ENCODE data around the gene TBX2. TPM values are rescaled to one million over a fixed set of nuclear protein-coding genes. Genes with fewer than 3 reads are reported as not detected.

Gene TBX2
- total and polyA plus RNA-seq, 10 of the 15 experiments (the other 5 are each of a cell fraction or from before 2014, with no cell fraction given), result 0.13 TPM; not detected in 9

DNA sequence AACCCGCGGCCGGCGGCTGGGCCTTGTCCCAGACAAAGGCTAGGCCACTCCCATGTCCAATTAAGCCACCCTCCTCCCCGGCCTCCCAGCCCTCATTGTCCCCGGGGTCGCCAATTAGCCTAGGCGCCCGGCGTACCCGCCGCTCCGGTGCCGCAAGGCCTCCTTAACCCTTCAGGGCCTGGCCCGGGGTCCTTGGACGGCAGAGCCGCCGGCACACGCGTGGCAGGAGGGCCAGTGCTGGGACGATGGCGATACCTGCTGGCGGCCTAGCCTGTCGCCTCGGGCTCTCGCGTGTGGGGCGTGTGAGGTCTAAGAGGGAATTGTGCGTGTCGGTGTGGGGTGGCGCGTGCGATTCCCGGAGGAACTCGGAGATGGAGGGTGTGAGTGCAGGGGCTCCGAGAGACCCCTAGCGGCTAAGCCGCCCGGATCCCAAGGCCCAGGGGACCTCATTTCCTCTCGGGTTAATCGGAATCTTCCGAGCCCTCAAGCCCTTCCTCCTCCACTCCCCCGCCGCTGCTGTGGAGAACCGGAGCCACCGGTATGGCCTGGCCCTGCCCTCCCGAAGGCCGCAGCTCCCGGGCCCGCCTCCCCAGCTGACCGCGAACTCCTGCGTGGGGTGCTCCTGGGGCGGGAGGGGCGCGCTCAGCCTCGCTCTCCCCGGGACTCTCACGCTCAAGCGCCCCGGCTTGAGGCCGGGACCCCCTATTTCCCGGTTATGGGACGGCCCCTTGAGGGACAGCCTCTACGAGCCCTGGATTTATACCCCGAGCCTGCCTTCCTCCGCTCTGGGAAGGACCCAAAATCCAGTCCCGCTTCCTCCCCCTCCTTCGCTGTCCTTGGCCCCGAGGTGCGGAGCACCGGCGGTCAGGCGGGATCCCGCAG is 11.9 kb downstream of the TBX2 start (continued):
- TF ChIP-seq, protein P1, sequence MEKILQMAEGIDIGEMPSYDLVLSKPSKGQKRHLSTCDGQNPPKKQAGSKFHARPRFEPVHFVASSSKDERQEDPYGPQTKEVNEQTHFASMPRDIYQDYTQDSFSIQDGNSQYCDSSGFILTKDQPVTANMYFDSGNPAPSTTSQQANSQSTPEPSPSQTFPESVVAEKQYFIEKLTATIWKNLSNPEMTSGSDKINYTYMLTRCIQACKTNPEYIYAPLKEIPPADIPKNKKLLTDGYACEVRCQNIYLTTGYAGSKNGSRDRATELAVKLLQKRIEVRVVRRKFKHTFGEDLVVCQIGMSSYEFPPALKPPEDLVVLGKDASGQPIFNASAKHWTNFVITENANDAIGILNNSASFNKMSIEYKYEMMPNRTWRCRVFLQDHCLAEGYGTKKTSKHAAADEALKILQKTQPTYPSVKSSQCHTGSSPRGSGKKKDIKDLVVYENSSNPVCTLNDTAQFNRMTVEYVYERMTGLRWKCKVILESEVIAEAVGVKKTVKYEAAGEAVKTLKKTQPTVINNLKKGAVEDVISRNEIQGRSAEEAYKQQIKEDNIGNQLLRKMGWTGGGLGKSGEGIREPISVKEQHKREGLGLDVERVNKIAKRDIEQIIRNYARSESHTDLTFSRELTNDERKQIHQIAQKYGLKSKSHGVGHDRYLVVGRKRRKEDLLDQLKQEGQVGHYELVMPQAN (conservative IDR thresholded peaks at IDR 0.05), result no peak
- TF ChIP-seq ZBED1 (IDR thresholded peaks at IDR 0.05; ENCODE audit: borderline replicate concordance) (no peak), ETV6 (conservative IDR thresholded peaks at IDR 0.05 in 1 of 2, IDR thresholded peaks at IDR 0.05 in 1 of 2; ENCODE audit: borderline replicate concordance in 1 of 2, low read depth in 1 of 2) (peak in 1 of 2 experiments; percentile 81; a peak in 2 of 4 replicates), ATF7 (IDR thresholded peaks at IDR 0.05; ENCODE audit: low read depth) (no peak), TCF12 (IDR thresholded peaks at IDR 0.05; ENCODE audit: low read depth, low read length) (no peak), CHD4 (IDR thresholded peaks at IDR 0.05) (no peak), BMI1 (IDR thresholded peaks at IDR 0.05; ENCODE audit: borderline replicate concordance) (no peak), KDM1A (IDR thresholded peaks at IDR 0.05; ENCODE audit: borderline replicate concordance) (no peak), NFXL1 (IDR thresholded peaks at IDR 0.05; ENCODE audit: borderline replicate concordance) (peak; percentile 69; the same call in 1 of the 2 replicates), NR2C1 (IDR thresholded peaks at IDR 0.05) (no peak), MTA3 (IDR thresholded peaks at IDR 0.05; ENCODE audit: borderline replicate concordance, low read length) (no peak), KLF5 (IDR thresholded peaks at IDR 0.05; ENCODE audit: partially characterized antibody) (no peak)
- TF ChIP-seq, protein P2, sequence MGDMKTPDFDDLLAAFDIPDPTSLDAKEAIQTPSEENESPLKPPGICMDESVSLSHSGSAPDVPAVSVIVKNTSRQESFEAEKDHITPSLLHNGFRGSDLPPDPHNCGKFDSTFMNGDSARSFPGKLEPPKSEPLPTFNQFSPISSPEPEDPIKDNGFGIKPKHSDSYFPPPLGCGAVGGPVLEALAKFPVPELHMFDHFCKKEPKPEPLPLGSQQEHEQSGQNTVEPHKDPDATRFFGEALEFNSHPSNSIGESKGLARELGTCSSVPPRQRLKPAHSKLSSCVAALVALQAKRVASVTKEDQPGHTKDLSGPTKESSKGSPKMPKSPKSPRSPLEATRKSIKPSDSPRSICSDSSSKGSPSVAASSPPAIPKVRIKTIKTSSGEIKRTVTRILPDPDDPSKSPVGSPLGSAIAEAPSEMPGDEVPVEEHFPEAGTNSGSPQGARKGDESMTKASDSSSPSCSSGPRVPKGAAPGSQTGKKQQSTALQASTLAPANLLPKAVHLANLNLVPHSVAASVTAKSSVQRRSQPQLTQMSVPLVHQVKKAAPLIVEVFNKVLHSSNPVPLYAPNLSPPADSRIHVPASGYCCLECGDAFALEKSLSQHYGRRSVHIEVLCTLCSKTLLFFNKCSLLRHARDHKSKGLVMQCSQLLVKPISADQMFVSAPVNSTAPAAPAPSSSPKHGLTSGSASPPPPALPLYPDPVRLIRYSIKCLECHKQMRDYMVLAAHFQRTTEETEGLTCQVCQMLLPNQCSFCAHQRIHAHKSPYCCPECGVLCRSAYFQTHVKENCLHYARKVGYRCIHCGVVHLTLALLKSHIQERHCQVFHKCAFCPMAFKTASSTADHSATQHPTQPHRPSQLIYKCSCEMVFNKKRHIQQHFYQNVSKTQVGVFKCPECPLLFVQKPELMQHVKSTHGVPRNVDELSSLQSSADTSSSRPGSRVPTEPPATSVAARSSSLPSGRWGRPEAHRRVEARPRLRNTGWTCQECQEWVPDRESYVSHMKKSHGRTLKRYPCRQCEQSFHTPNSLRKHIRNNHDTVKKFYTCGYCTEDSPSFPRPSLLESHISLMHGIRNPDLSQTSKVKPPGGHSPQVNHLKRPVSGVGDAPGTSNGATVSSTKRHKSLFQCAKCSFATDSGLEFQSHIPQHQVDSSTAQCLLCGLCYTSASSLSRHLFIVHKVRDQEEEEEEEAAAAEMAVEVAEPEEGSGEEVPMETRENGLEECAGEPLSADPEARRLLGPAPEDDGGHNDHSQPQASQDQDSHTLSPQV (IDR thresholded peaks at IDR 0.05), result no peak
- TF ChIP-seq, protein P3, sequence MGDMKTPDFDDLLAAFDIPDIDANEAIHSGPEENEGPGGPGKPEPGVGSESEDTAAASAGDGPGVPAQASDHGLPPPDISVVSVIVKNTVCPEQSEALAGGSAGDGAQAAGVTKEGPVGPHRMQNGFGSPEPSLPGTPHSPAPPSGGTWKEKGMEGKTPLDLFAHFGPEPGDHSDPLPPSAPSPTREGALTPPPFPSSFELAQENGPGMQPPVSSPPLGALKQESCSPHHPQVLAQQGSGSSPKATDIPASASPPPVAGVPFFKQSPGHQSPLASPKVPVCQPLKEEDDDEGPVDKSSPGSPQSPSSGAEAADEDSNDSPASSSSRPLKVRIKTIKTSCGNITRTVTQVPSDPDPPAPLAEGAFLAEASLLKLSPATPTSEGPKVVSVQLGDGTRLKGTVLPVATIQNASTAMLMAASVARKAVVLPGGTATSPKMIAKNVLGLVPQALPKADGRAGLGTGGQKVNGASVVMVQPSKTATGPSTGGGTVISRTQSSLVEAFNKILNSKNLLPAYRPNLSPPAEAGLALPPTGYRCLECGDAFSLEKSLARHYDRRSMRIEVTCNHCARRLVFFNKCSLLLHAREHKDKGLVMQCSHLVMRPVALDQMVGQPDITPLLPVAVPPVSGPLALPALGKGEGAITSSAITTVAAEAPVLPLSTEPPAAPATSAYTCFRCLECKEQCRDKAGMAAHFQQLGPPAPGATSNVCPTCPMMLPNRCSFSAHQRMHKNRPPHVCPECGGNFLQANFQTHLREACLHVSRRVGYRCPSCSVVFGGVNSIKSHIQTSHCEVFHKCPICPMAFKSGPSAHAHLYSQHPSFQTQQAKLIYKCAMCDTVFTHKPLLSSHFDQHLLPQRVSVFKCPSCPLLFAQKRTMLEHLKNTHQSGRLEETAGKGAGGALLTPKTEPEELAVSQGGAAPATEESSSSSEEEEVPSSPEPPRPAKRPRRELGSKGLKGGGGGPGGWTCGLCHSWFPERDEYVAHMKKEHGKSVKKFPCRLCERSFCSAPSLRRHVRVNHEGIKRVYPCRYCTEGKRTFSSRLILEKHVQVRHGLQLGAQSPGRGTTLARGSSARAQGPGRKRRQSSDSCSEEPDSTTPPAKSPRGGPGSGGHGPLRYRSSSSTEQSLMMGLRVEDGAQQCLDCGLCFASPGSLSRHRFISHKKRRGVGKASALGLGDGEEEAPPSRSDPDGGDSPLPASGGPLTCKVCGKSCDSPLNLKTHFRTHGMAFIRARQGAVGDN (IDR thresholded peaks at IDR 0.05), result no peak
